H9 (cell line): ENCODE measurements around the gene MALRD1. TPM values are rescaled to one million over a fixed set of nuclear protein-coding genes. Genes with fewer than 3 reads are reported as not detected.

Experiments used
- DNase-seq: peaks from one replicate; pipeline ENCODE4 v3.0.0-alpha.2; 2017
- H2AFZ ChIP-seq: one replicate; pipeline ENCODE4 v1.6.1; 2013; ENCODE audit warnings: mild to moderate bottlenecking, low read length, control low read depth, moderate library complexity
- H2AK5ac ChIP-seq: 2 replicates; pipeline ENCODE4 v1.6.1; 2013; ENCODE audit warnings: low read length, control low read depth, mixed read lengths; ENCODE audit not compliant: insufficient read length
- H2BK120ac ChIP-seq: one replicate; pipeline ENCODE4 v1.6.1; 2013; ENCODE audit warnings: low read depth, mild to moderate bottlenecking, low read length, control low read depth, inconsistent platforms; ENCODE audit not compliant: poor library complexity, severe bottlenecking
- H2BK12ac ChIP-seq: 2 replicates; pipeline ENCODE4 v1.6.1; 2013; ENCODE audit warnings: low read length, control low read depth, mixed read lengths, low read depth; ENCODE audit not compliant: insufficient read length
- H2BK15ac ChIP-seq: 2 replicates; pipeline ENCODE4 v1.6.1; 2013; ENCODE audit warnings: low read depth, low read length, control low read depth
- H2BK20ac ChIP-seq: one replicate; pipeline ENCODE4 v1.6.1; 2013; ENCODE audit warnings: low read depth, mild to moderate bottlenecking, low read length, control low read depth, inconsistent platforms; ENCODE audit not compliant: poor library complexity, severe bottlenecking
- H2BK5ac ChIP-seq: 2 replicates; pipeline ENCODE4 v1.6.1; 2013; ENCODE audit warnings: low read length, control low read depth, mixed read lengths; ENCODE audit not compliant: insufficient read length
- H3K14ac ChIP-seq: 2 replicates; pipeline ENCODE4 v1.6.1; 2013; ENCODE audit warnings: low read length, control low read depth; ENCODE audit not compliant: insufficient read depth
- H3K18ac ChIP-seq: 2 replicates; pipeline ENCODE4 v1.6.1; 2013; ENCODE audit warnings: low read depth, mild to moderate bottlenecking, mixed read lengths, low read length, control low read depth; ENCODE audit not compliant: insufficient read length
- H3K23ac ChIP-seq: 2 replicates; pipeline ENCODE4 v1.6.1; 2013; ENCODE audit warnings: low read length, control low read depth, mixed read lengths, low read depth; ENCODE audit not compliant: insufficient read length
- H3K23me2 ChIP-seq: 2 replicates; pipeline ENCODE4 v1.6.1; 2013; ENCODE audit warnings: low read depth, mild to moderate bottlenecking, mixed read lengths, low read length, control low read depth; ENCODE audit not compliant: insufficient read length, poor library complexity, severe bottlenecking
- H3K27ac ChIP-seq: 2 replicates; pipeline ENCODE4 v1.5.1; 2013; ENCODE audit warnings: low read length, control low read depth, mixed read lengths, low read depth; ENCODE audit not compliant: insufficient read length
- H3K27me3 ChIP-seq: 2 replicates; pipeline ENCODE4 v1.6.1; 2013; ENCODE audit warnings: low read length, control low read depth, inconsistent platforms; ENCODE audit not compliant: insufficient read depth
- H3K4ac ChIP-seq: 2 replicates; pipeline ENCODE4 v1.6.1; 2013; ENCODE audit warnings: low read depth, mild to moderate bottlenecking, control low read depth, inconsistent platforms, low read length, moderate library complexity
- H3K4me1 ChIP-seq: 2 replicates; pipeline ENCODE4 v1.6.1; 2013; ENCODE audit warnings: low read length, control low read depth, inconsistent platforms; ENCODE audit not compliant: insufficient read depth
- H3K4me2 ChIP-seq: 2 replicates; pipeline ENCODE4 v1.6.1; 2013; ENCODE audit warnings: low read length, control low read depth, mixed read lengths; ENCODE audit not compliant: insufficient read length, insufficient read depth
- H3K56ac ChIP-seq: 2 replicates; pipeline ENCODE4 v1.6.1; 2013; ENCODE audit warnings: low read depth, mild to moderate bottlenecking, mixed read lengths, low read length, control low read depth; ENCODE audit not compliant: insufficient read length
- H3K79me1 ChIP-seq: 2 replicates; pipeline ENCODE4 v1.6.1; 2013; ENCODE audit warnings: low read depth, mild to moderate bottlenecking, moderate library complexity, low read length, control low read depth, inconsistent platforms; ENCODE audit not compliant: insufficient read depth, poor library complexity, severe bottlenecking
- H3K79me2 ChIP-seq: 2 replicates; pipeline ENCODE4 v1.6.1; 2013; ENCODE audit warnings: low read length, control low read depth, inconsistent platforms; ENCODE audit not compliant: insufficient read depth
- H3K9ac ChIP-seq: 2 replicates; pipeline ENCODE4 v1.6.1; 2013; ENCODE audit warnings: low read length, control low read depth, mixed read lengths; ENCODE audit not compliant: insufficient read length; ENCODE audit errors: extremely low read depth
- H3K9me3 ChIP-seq: one replicate; pipeline ENCODE4 v1.6.1; 2013; ENCODE audit warnings: low read depth, low read length, inconsistent platforms; ENCODE audit not compliant: control insufficient read depth
- H3T11ph ChIP-seq: one replicate; pipeline ENCODE4 v1.6.1; 2013; ENCODE audit warnings: mild to moderate bottlenecking, low read length, control low read depth, inconsistent platforms
- H4K20me1 ChIP-seq: one replicate; pipeline ENCODE4 v1.6.1; 2013; ENCODE audit not compliant: control insufficient read depth, insufficient read length, insufficient read depth
- H4K5ac ChIP-seq: 2 replicates; pipeline ENCODE4 v1.6.1; 2013; ENCODE audit warnings: low read depth, mild to moderate bottlenecking, mixed read lengths, low read length, control low read depth; ENCODE audit not compliant: insufficient read length
- H4K8ac ChIP-seq: replicated peaks from 2 replicates; pipeline ENCODE4 v1.6.1; 2013; ENCODE audit warnings: low read length, control low read depth, mixed read lengths, low read depth; ENCODE audit not compliant: insufficient read length
- H4K91ac ChIP-seq: 2 replicates; pipeline ENCODE4 v1.6.1; 2013; ENCODE audit warnings: low read depth, mild to moderate bottlenecking, moderate library complexity, mixed read lengths, low read length, control low read depth; ENCODE audit not compliant: insufficient read length
- H3K27ac Mint-ChIP-seq, 3 experiments: 2 replicates in 2 of 3; 3 replicates in 1 of 3; pipeline ENCODE4 v1.8.0; 2020 to 2021; ENCODE audit warnings: mixed read lengths in 3 of 3, mild to moderate bottlenecking in 1 of 3, moderate library complexity in 1 of 3
- H3K27me3 Mint-ChIP-seq: 2 replicates; pipeline ENCODE4 v1.8.0; 2021; ENCODE audit warnings: low read depth, mild to moderate bottlenecking, moderate library complexity, mixed read lengths
- H3K36me3 Mint-ChIP-seq, 3 experiments: 2 replicates in 2 of 3; 3 replicates in 1 of 3; pipeline ENCODE4 v1.8.0; 2020 to 2021; ENCODE audit warnings: low read depth in 3 of 3, mixed read lengths in 3 of 3; ENCODE audit not compliant: insufficient read depth in 1 of 3
- H3K4me1 Mint-ChIP-seq, 2 experiments: 2 replicates each; pipeline ENCODE4 v1.8.0; 2020; ENCODE audit warnings: mixed read lengths in 2 of 2
- H3K4me3 Mint-ChIP-seq, 2 experiments: 2 replicates in 1 of 2; 3 replicates in 1 of 2; pipeline ENCODE4 v1.8.0; 2020 to 2021; ENCODE audit warnings: mild to moderate bottlenecking in 2 of 2, mixed read lengths in 2 of 2, moderate library complexity in 1 of 2
- H3K9me3 Mint-ChIP-seq, 2 experiments: 2 replicates in 1 of 2; 3 replicates in 1 of 2; pipeline ENCODE4 v1.8.0; 2020; ENCODE audit warnings: mild to moderate bottlenecking in 2 of 2, mixed read lengths in 2 of 2, moderate library complexity in 1 of 2
- WGBS: extraction: QIAGEN DNeasy Blood & Tissue Kit; methylation state at CpG from one replicate; pipeline ENCODE4 v1.1.7; 2013; ENCODE audit warnings: missing lambda C conversion rate, low lambda C conversion rate, mixed read lengths; ENCODE audit not compliant: insufficient read length; ENCODE audit errors: extremely low coverage; 5-methylcytosine and 5-hydroxymethylcytosine counted together
- total RNA-seq: library from RNA; stranded (reverse); gene quantifications from 2 replicates; pipeline ENCODE4 v1.2.1, GENCODE V29; 2021
- TF ChIP-seq, protein P1 (sequence below): fragments of 200-600 bp; sonication (generic); conservative IDR thresholded peaks from 3 replicates; pipeline ENCODE4 v1.8.0; 2021; ENCODE audit warnings: antibody characterized with exemption, mild to moderate bottlenecking

The MALRD1 gene
- total RNA-seq, 1 experiment from 2014 or later, result 0.20 TPM

DNA sequence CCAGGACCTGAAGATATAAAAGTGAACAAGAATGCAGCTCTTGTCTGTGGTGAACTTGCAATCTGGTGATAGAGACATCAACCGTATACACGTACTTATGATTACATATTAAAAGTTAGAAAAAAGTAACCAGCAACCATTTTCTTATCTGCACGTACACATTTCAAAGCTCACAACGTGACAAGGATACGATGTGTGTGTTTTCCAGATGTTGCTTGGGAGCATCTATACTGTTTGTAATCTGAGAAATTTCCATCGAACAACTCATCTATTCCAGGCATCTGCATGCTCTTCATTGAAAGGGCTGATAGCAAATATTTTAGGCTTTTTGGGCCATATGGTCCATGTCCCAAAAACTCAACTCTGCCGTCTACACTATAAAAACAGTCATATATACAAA is 23.3 kb downstream of the MALRD1 start:
- Histone ChIP-seq H3K9me3 (no peaks in the 10 kb centered on the region), H3K23me2 (no peaks in the 10 kb centered on the region), H3K79me1 (no peaks in the 10 kb centered on the region), H3K79me2 (no peaks in the 10 kb centered on the region), H4K8ac (no peak overlapping the region), H3K4me1 (no peaks in the 10 kb centered on the region), H2BK20ac (no peak overlapping the region), H4K5ac (no peak overlapping the region), H3K9ac (no peak overlapping the region), H3K14ac (no peak overlapping the region), H3T11ph (no peak overlapping the region), H3K23ac (no peak overlapping the region), H4K20me1 (no peaks in the 10 kb centered on the region), H3K4me2 (no peak overlapping the region), H3K56ac (no peak overlapping the region), H3K18ac (no peak overlapping the region), H3K27me3 (no peaks in the 10 kb centered on the region), H2BK12ac (no peak overlapping the region), H2AK5ac (no peak overlapping the region), H3K27ac (no peak overlapping the region), H2BK120ac (no peak overlapping the region), H2AFZ (no peak overlapping the region), H3K4ac (no peak overlapping the region), H4K91ac (no peak overlapping the region), H2BK5ac (no peak overlapping the region), H2BK15ac (no peak overlapping the region)
- no peak overlapping the region for H3K4me3 Mint-ChIP-seq
- TF ChIP-seq, protein P1, sequence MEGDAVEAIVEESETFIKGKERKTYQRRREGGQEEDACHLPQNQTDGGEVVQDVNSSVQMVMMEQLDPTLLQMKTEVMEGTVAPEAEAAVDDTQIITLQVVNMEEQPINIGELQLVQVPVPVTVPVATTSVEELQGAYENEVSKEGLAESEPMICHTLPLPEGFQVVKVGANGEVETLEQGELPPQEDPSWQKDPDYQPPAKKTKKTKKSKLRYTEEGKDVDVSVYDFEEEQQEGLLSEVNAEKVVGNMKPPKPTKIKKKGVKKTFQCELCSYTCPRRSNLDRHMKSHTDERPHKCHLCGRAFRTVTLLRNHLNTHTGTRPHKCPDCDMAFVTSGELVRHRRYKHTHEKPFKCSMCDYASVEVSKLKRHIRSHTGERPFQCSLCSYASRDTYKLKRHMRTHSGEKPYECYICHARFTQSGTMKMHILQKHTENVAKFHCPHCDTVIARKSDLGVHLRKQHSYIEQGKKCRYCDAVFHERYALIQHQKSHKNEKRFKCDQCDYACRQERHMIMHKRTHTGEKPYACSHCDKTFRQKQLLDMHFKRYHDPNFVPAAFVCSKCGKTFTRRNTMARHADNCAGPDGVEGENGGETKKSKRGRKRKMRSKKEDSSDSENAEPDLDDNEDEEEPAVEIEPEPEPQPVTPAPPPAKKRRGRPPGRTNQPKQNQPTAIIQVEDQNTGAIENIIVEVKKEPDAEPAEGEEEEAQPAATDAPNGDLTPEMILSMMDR, result no peak
- H3K27me3 Mint-ChIP-seq, result no peaks in the 10 kb centered on the region
- DNase-seq, result no peak
- no peaks in the 10 kb centered on the region for H3K4me1 Mint-ChIP-seq
- WGBS, result no CpG with 5 or more reads among the region's 7 CpGs
- no peak overlapping the region for H3K27ac Mint-ChIP-seq
- no peaks in the 10 kb centered on the region for H3K9me3 Mint-ChIP-seq
- H3K36me3 Mint-ChIP-seq, result no peaks in the 10 kb centered on the region
